Measurements from ENCODE around the gene UBA1. TPM values are rescaled to one million over a fixed set of nuclear protein-coding genes. Genes with fewer than 3 reads are reported as not detected.

The UBA1 gene
- total RNA-seq, 3 donors from 2014 or later (not counting 1 experiment from before 2014, with no cell fraction given), result 118 to 168 (median 120) TPM

GRCh38 chrX:47214435-47215077 lies 20.9 kb downstream of the UBA1 start:
- DNase-seq (no peak), ATAC-seq (no peak)
- no peak for TF ChIP-seq CTCF (IDR thresholded peaks at IDR 0.05)
- H3K27me3 Mint-ChIP-seq (ENCODE audit: low read depth in 2 of 2), result no peaks in the 10 kb centered on the region
- no peak overlapping the region for H3K4me3 ChIP-seq (ENCODE audit: low read length)
- H3K4me3 Mint-ChIP-seq, result no peak overlapping the region
- peak overlapping the region; percentile 33 to 61 for H3K27ac Mint-ChIP-seq
- no peaks in the 10 kb centered on the region for H3K9me3 ChIP-seq (ENCODE audit: control insufficient read depth, insufficient read depth, low read length)
- WGBS (ENCODE audit: insufficient coverage), result 95% methylated on average over 20 of the region's 20 CpGs
- peaks cover 20 to 24% of the 10 kb centered on the region in 2 donors for H3K4me1 Mint-ChIP-seq
- no peaks in the 10 kb centered on the region for H3K9me3 Mint-ChIP-seq
- intact Hi-C loops (cut with micrococcal nuclease), result loop anchor here (5.0 to 10.0 kb wide), 2 partner anchors 148 to 440 kb away; partner anchors contain the start of genes ELK1 and UXT
- no peak overlapping the region for H3K27ac ChIP-seq (ENCODE audit: low read length)
- H3K36me3 ChIP-seq (ENCODE audit: control insufficient read depth, insufficient read depth, low read length), result peaks cover 48% of the 10 kb centered on the region
- H3K4me1 ChIP-seq (ENCODE audit: control insufficient read depth, insufficient read depth, low read length), result peaks cover 11% of the 10 kb centered on the region
- H3K27me3 ChIP-seq (ENCODE audit: control insufficient read depth, insufficient read depth, low read length), result no peaks in the 10 kb centered on the region
- no peaks in the 10 kb centered on the region for H3K36me3 Mint-ChIP-seq

- Histone ChIP-seq H3K4me3 (ENCODE audit: low read length) (no peak overlapping the region), H3K27me3 (ENCODE audit: control insufficient read depth, insufficient read depth, low read length) (no peaks in the 10 kb centered on the region), H3K27ac (ENCODE audit: low read length) (no peak overlapping the region), H3K36me3 (ENCODE audit: control insufficient read depth, insufficient read depth, low read length) (peaks cover 45% of the 10 kb centered on the region), H3K9me3 (ENCODE audit: control insufficient read depth, insufficient read depth, low read length) (no peaks in the 10 kb centered on the region), H3K4me1 (ENCODE audit: control insufficient read depth, insufficient read depth, low read length) (peaks cover 20% of the 10 kb centered on the region)
- intact Hi-C loops (cut with micrococcal nuclease), result loop anchor here (5.0 to 10.0 kb wide), 2 partner anchors 147 to 439 kb away; partner anchors contain the start of genes ELK1 and UXT
- Mint-ChIP-seq H3K9me3 (no peaks in the 10 kb centered on the region), H3K27me3 (ENCODE audit: low read depth in 2 of 2) (no peaks in the 10 kb centered on the region), H3K4me1 (peaks cover 29 to 33% of the 10 kb centered on the region in 2 donors), H3K36me3 (no peaks in the 10 kb centered on the region), H3K4me3 (no peak overlapping the region), H3K27ac (peak overlapping the region; percentile 61 to 95)
- DNase-seq (no peak), ATAC-seq (no peak)
- 90% methylated on average over 12 of the region's 12 CpGs for WGBS (ENCODE audit: insufficient coverage)
- no peak for TF ChIP-seq CTCF (IDR thresholded peaks at IDR 0.05)
These were observed 21.8 kb downstream of the UBA1 start for GRCh38 chrX:47215291-47215900.

GRCh38 chrX:47216393-47216925 lies 22.8 kb downstream of the UBA1 start:
- 96% methylated on average over 8 of the region's 8 CpGs for WGBS (ENCODE audit: insufficient coverage)
- intact Hi-C loops (cut with micrococcal nuclease), result loop anchor here (5.0 to 10.0 kb wide), 2 partner anchors 146 to 438 kb away; partner anchors contain the start of genes ELK1 and UXT
- H3K36me3 Mint-ChIP-seq, result no peaks in the 10 kb centered on the region
- peak overlapping the region; percentile 94 for H3K4me3 Mint-ChIP-seq
- no peak overlapping the region for H3K27ac ChIP-seq (ENCODE audit: low read length)
- peaks cover 36% of the 10 kb centered on the region for H3K36me3 ChIP-seq (ENCODE audit: control insufficient read depth, insufficient read depth, low read length)
- TF ChIP-seq CTCF (IDR thresholded peaks at IDR 0.05), result no peak
- peaks cover 25% of the 10 kb centered on the region for H3K4me1 ChIP-seq (ENCODE audit: control insufficient read depth, insufficient read depth, low read length)
- peak overlapping the region; percentile 95 to 98 for H3K27ac Mint-ChIP-seq
- no peaks in the 10 kb centered on the region for H3K9me3 Mint-ChIP-seq
- no peak overlapping the region for H3K4me3 ChIP-seq (ENCODE audit: low read length)
- H3K27me3 Mint-ChIP-seq (ENCODE audit: low read depth in 2 of 2), result no peaks in the 10 kb centered on the region
- no peak for DNase-seq
- peaks cover 32 to 42% of the 10 kb centered on the region in 2 donors for H3K4me1 Mint-ChIP-seq
- no peak for ATAC-seq
- H3K9me3 ChIP-seq (ENCODE audit: control insufficient read depth, insufficient read depth, low read length), result no peaks in the 10 kb centered on the region
- H3K27me3 ChIP-seq (ENCODE audit: control insufficient read depth, insufficient read depth, low read length), result no peaks in the 10 kb centered on the region
